Kidney (tissue), 14 donors: ENCODE measurements around the gene ERVK3-1. TPM values are rescaled to one million over a fixed set of nuclear protein-coding genes. Genes with fewer than 3 reads are reported as not detected.

Experiments
- DNase-seq, 5 donors: peaks; one replicate each; pipeline ENCODE4 v3.0.0-alpha.2; 2013 to 2020
- FAIRE-seq: peaks from 2 replicates; lab custom pipeline; 2012; peaks lifted over from hg19 to GRCh38; lab: Jason Lieb, UNC
- H3K27ac ChIP-seq, 2 donors: one replicate each; pipeline ENCODE4 v1.7.0; 2013; ENCODE audit warnings: low read depth in 2 of 2, low read length in 2 of 2, inconsistent platforms in 1 of 2
- H3K27me3 ChIP-seq: one replicate; pipeline ENCODE4 v1.7.1; 2013; ENCODE audit warnings: low read length, inconsistent platforms; ENCODE audit not compliant: control insufficient read depth, insufficient read depth
- H3K36me3 ChIP-seq, 3 donors: one replicate each; pipeline versions ENCODE4 v1.7.0 to v1.7.1; 2013; ENCODE audit warnings: low read length in 3 of 3, control low read depth in 1 of 3, inconsistent platforms in 1 of 3; ENCODE audit not compliant: insufficient read depth in 3 of 3, control insufficient read depth in 2 of 3
- H3K4me1 ChIP-seq, 3 donors: one replicate each; pipeline versions ENCODE4 v1.7.0 to v1.7.1; 2013; ENCODE audit warnings: low read length in 3 of 3, inconsistent platforms in 1 of 3, low read depth in 1 of 3; ENCODE audit not compliant: control insufficient read depth in 2 of 3, insufficient read depth in 2 of 3
- H3K4me3 ChIP-seq, 3 donors: one replicate each; pipeline versions ENCODE4 v1.7.0 to v1.8.1; 2013; ENCODE audit warnings: low read length in 3 of 3, control low read depth in 1 of 3, inconsistent platforms in 1 of 3
- H3K9ac ChIP-seq, 3 donors: one replicate each; pipeline versions ENCODE4 v1.7.0 to v1.7.1; 2013; ENCODE audit warnings: low read length in 3 of 3, control low read depth in 1 of 3, inconsistent platforms in 1 of 3
- H3K9me3 ChIP-seq, 3 donors: one replicate each; pipeline versions ENCODE4 v1.7.0 to v1.7.1; 2013; ENCODE audit warnings: low read length in 3 of 3, control low read depth in 1 of 3, inconsistent platforms in 1 of 3; ENCODE audit not compliant: control insufficient read depth in 2 of 3, insufficient read depth in 1 of 3
- intact Hi-C: fragments of 100-400 bp; cut with DNase I; formaldehyde crosslinking; loops from one replicate; pipeline ENCODE4 v1.11.1; 2022
- microRNA-seq: library from miRNA; unstranded; fragments of <30 nt; microRNA quantifications from one replicate; pipeline ENCODE4 v1.2.0, GENCODE V29; 2020
- polyA plus RNA-seq: library from polyadenylated mRNA; stranded (reverse); fragments of 350-450 nt; fragmentation: Illumina TruSeq; extraction: RNeasy Lipid Tissue Mini Kit (QIAGEN cat#74804); gene quantifications from one replicate; pipeline ENCODE4 v1.2.3, GENCODE V29; 2014; ENCODE audit warnings: low read depth, low replicate concordance; ENCODE audit not compliant: insufficient read depth
- total RNA-seq: library from RNA; stranded (reverse); fragmentation: NEBNext Ultra II Directional; extraction: Animal tissue kit (Norgen Biotek cat#: 25700); gene quantifications from one replicate; pipeline ENCODE4 v1.2.1, GENCODE V29; 2021
- TF ChIP-seq, protein P1 (sequence below): IDR thresholded peaks from 3 replicates; pipeline ENCODE4 v1.5.1; 2012; ENCODE audit warnings: mild to moderate bottlenecking, moderate library complexity, borderline replicate concordance; ENCODE audit not compliant: insufficient read depth; ENCODE audit errors: extremely low read depth
- donor health status: control.
- donor health status: control.
- donor health status: control.
- donor health status: control.
- donor health status: control.
- donor health status: DM: yes; HTN: yes; CAD: no.
- donor health status: Normal renal cell carcinoma (clear cell type).

ERVK3-1 gene
- total and polyA plus RNA-seq, 2 donors from 2014 or later, result 35.4 to 41.6 TPM

- H3K4me3 ChIP-seq, result peak within 1 kb of the TSS; percentile 95 to 96 (median 96)
- peak within 1 kb of the TSS; percentile 87 to 96 for H3K27ac ChIP-seq
- intact Hi-C loops, result no loop called here
- H3K36me3 ChIP-seq, result no peaks in the 10 kb centered on the region
- H3K9ac ChIP-seq, result peak within 1 kb of the TSS; percentile 83 to 94 (median 92)
- TF ChIP-seq, protein P1, sequence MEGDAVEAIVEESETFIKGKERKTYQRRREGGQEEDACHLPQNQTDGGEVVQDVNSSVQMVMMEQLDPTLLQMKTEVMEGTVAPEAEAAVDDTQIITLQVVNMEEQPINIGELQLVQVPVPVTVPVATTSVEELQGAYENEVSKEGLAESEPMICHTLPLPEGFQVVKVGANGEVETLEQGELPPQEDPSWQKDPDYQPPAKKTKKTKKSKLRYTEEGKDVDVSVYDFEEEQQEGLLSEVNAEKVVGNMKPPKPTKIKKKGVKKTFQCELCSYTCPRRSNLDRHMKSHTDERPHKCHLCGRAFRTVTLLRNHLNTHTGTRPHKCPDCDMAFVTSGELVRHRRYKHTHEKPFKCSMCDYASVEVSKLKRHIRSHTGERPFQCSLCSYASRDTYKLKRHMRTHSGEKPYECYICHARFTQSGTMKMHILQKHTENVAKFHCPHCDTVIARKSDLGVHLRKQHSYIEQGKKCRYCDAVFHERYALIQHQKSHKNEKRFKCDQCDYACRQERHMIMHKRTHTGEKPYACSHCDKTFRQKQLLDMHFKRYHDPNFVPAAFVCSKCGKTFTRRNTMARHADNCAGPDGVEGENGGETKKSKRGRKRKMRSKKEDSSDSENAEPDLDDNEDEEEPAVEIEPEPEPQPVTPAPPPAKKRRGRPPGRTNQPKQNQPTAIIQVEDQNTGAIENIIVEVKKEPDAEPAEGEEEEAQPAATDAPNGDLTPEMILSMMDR, result peak; percentile 1
- DNase-seq, result peak; percentile 97 to 99 (median 98)
- no peaks in the 10 kb centered on the region for H3K9me3 ChIP-seq
- H3K27me3 ChIP-seq, result no peaks in the 10 kb centered on the region
- no peaks in the 10 kb centered on the region for H3K4me1 ChIP-seq
- FAIRE-seq, result no peak
These were observed 57.3 kb downstream of the ERVK3-1 start, which contains the start of gene ZNF497 for GRCh38 chr19:58362272-58362994. Gene ZNF497, minus strand, starts transcription at chr19:58362751. Its CDS starts 5,116 bp downstream, at chr19:58357635.

- no peaks in the 10 kb centered on the region for H3K4me1 ChIP-seq
- no peak for FAIRE-seq
- H3K4me3 ChIP-seq, result no peak overlapping the region
- DNase-seq, result no peak
- no peaks in the 10 kb centered on the region for H3K27me3 ChIP-seq
- H3K9me3 ChIP-seq, result no peaks in the 10 kb centered on the region
- H3K27ac ChIP-seq, result no peak overlapping the region
- TF ChIP-seq, protein P1, result no peak
- no peaks in the 10 kb centered on the region for H3K36me3 ChIP-seq
- intact Hi-C loops, result no loop called here
- no peak overlapping the region for H3K9ac ChIP-seq
These were observed 59.0 kb downstream of the ERVK3-1 start for GRCh38 chr19:58364146-58364545.

Small RNA genes within 50 kb of the gene (microRNA-seq; reads per million reads assigned to microRNA genes)
- not detected for gene MIR6806

Other genes starting within 250 kb of the ERVK3-1 start
- 9.7 TPM for gene ZNF135, start 246.1 kb upstream of the ERVK3-1 start, total RNA-seq
- gene ZNF135, start 246.1 kb upstream of the ERVK3-1 start, polyA plus RNA-seq, result 5.6 TPM
- 103 TPM for gene ZSCAN18, start 207.1 kb upstream of the ERVK3-1 start, total RNA-seq
- gene ZSCAN18, start 207.1 kb upstream of the ERVK3-1 start, polyA plus RNA-seq, result 73.2 TPM
- 12.5 TPM for gene ZNF329, start 154.6 kb upstream of the ERVK3-1 start, total RNA-seq
- gene ZNF329, start 154.6 kb upstream of the ERVK3-1 start, polyA plus RNA-seq, result 8.4 TPM
- gene ZNF274, start 122.3 kb upstream of the ERVK3-1 start, total RNA-seq, result 42.4 TPM
- 10.9 TPM for gene ZNF274, start 122.3 kb upstream of the ERVK3-1 start, polyA plus RNA-seq
- gene ZNF544, start 76.5 kb upstream of the ERVK3-1 start, total RNA-seq, result 39.3 TPM
- gene ZNF544, start 76.5 kb upstream of the ERVK3-1 start, polyA plus RNA-seq, result 19.4 TPM
- gene ZNF8, start 26.4 kb upstream of the ERVK3-1 start, total RNA-seq, result 9.0 TPM
- gene ZNF8, start 26.4 kb upstream of the ERVK3-1 start, polyA plus RNA-seq, result 1.3 TPM
- 3.3 TPM for gene ZSCAN22, start 21.6 kb downstream of the ERVK3-1 start, total RNA-seq
- gene ZSCAN22, start 21.6 kb downstream of the ERVK3-1 start, polyA plus RNA-seq, result 1.1 TPM
- 10.9 TPM for gene A1BG, start 48.1 kb downstream of the ERVK3-1 start, total RNA-seq
- gene A1BG, start 48.1 kb downstream of the ERVK3-1 start, polyA plus RNA-seq, result 19.0 TPM
- 5.0 TPM for gene ZNF497, start 57.4 kb downstream of the ERVK3-1 start, total RNA-seq
- gene ZNF497, start 57.4 kb downstream of the ERVK3-1 start, polyA plus RNA-seq, result 1.7 TPM
- 5.0 TPM for gene ZNF837, start 75.7 kb downstream of the ERVK3-1 start, total RNA-seq
- gene ZNF837, start 75.7 kb downstream of the ERVK3-1 start, polyA plus RNA-seq, result 3.6 TPM
- gene RPS5, start 81.9 kb downstream of the ERVK3-1 start, total RNA-seq, result 802 TPM
- gene RPS5, start 81.9 kb downstream of the ERVK3-1 start, polyA plus RNA-seq, result 929 TPM
- gene RNF225, start 90.3 kb downstream of the ERVK3-1 start, total RNA-seq, result 0.25 TPM
- not detected for gene RNF225, start 90.3 kb downstream of the ERVK3-1 start, polyA plus RNA-seq
- gene ZNF584, start 103.3 kb downstream of the ERVK3-1 start, total RNA-seq, result 13.0 TPM
- 6.2 TPM for gene ZNF584, start 103.3 kb downstream of the ERVK3-1 start, polyA plus RNA-seq
- 7.8 TPM for gene ZNF132, start 134.8 kb downstream of the ERVK3-1 start, total RNA-seq
- gene ZNF132, start 134.8 kb downstream of the ERVK3-1 start, polyA plus RNA-seq, result 2.9 TPM
- gene ZNF324B, start 146.2 kb downstream of the ERVK3-1 start, total RNA-seq, result 9.9 TPM
- 3.4 TPM for gene ZNF324B, start 146.2 kb downstream of the ERVK3-1 start, polyA plus RNA-seq
- 13.0 TPM for gene ZNF324, start 161.7 kb downstream of the ERVK3-1 start, total RNA-seq
- 3.9 TPM for gene ZNF324, start 161.7 kb downstream of the ERVK3-1 start, polyA plus RNA-seq
- gene ZNF446, start 171.0 kb downstream of the ERVK3-1 start, total RNA-seq, result 13.3 TPM
- 12.6 TPM for gene ZNF446, start 171.0 kb downstream of the ERVK3-1 start, polyA plus RNA-seq
- gene SLC27A5, start 206.6 kb downstream of the ERVK3-1 start, total RNA-seq, result 10.8 TPM
- gene SLC27A5, start 206.6 kb downstream of the ERVK3-1 start, polyA plus RNA-seq, result 41.5 TPM
- 16.9 TPM for gene ZBTB45, start 214.4 kb downstream of the ERVK3-1 start, total RNA-seq
- gene ZBTB45, start 214.4 kb downstream of the ERVK3-1 start, polyA plus RNA-seq, result 7.7 TPM
- 229 TPM for gene TRIM28, start 238.7 kb downstream of the ERVK3-1 start, total RNA-seq
- 191 TPM for gene TRIM28, start 238.7 kb downstream of the ERVK3-1 start, polyA plus RNA-seq
- 142 TPM for gene CHMP2A, start 249.7 kb downstream of the ERVK3-1 start, total RNA-seq
- gene CHMP2A, start 249.7 kb downstream of the ERVK3-1 start, polyA plus RNA-seq, result 294 TPM